Middle frontal gyrus (tissue), 1 donor: Measurements from ENCODE around the gene FNBP1L.
"Not testable (repeated sequence)": the region's sequence is repeated elsewhere in the genome, so short reads cannot be mapped to it uniquely, and the experiment has no call there.

Experiments used
- DNase-seq: peaks from one replicate; pipeline ENCODE4 v3.0.0-alpha.2; 2015; ENCODE audit warnings: low spot score; ENCODE audit errors: extremely low spot score

The FNBP1L gene

GRCh38 chr1:93442741-93443140 lies 5.2 kb upstream of the FNBP1L start:
- no peak for DNase-seq

GRCh38 chr1:93443454-93443853 lies 4.5 kb upstream of the FNBP1L start:
- no peak for DNase-seq

GRCh38 chr1:93446837-93447451 lies 974 bp upstream of the FNBP1L start:
- DNase-seq: no peak

- no peak for DNase-seq
These were observed 519 bp downstream of the FNBP1L start for GRCh38 chr1:93448292-93448982.

GRCh38 chr1:93448983-93449804 lies 1.3 kb downstream of the FNBP1L start:
- DNase-seq: no peak

GRCh38 chr1:93450321-93450720 lies 2.4 kb downstream of the FNBP1L start:
- no peak for DNase-seq

- no peak for DNase-seq
These were observed 6.0 kb downstream of the FNBP1L start for GRCh38 chr1:93453911-93454310.

GRCh38 chr1:93459126-93459525 lies 11.2 kb downstream of the FNBP1L start:
- DNase-seq: no peak

- DNase-seq: no peak
These were observed 13.3 kb downstream of the FNBP1L start for GRCh38 chr1:93461236-93461635.

- DNase-seq: no peak
These were observed 16.0 kb downstream of the FNBP1L start for GRCh38 chr1:93463960-93464359.

- not testable (repeated sequence) for DNase-seq
These were observed 17.6 kb downstream of the FNBP1L start for GRCh38 chr1:93465371-93466082.

- no peak for DNase-seq
These were observed 19.7 kb downstream of the FNBP1L start for GRCh38 chr1:93467606-93468005.

GRCh38 chr1:93468662-93469061 lies 20.7 kb downstream of the FNBP1L start:
- DNase-seq: no peak

- not testable (repeated sequence) for DNase-seq
These were observed 21.3 kb downstream of the FNBP1L start for GRCh38 chr1:93469223-93469622.

GRCh38 chr1:93471284-93471683 lies 23.4 kb downstream of the FNBP1L start:
- no peak for DNase-seq

- DNase-seq: no peak
These were observed 24.0 kb downstream of the FNBP1L start for GRCh38 chr1:93471911-93472310.

- no peak for DNase-seq
These were observed 26.4 kb downstream of the FNBP1L start for GRCh38 chr1:93474321-93474720.

- no peak for DNase-seq
These were observed 27.8 kb downstream of the FNBP1L start for GRCh38 chr1:93475681-93476080.

- not testable (repeated sequence) for DNase-seq
These were observed 31.3 kb downstream of the FNBP1L start for GRCh38 chr1:93479133-93479745.

- not testable (repeated sequence) for DNase-seq
These were observed 34.0 kb downstream of the FNBP1L start for GRCh38 chr1:93481899-93482298.

GRCh38 chr1:93483200-93483599 lies 35.3 kb downstream of the FNBP1L start:
- no peak for DNase-seq
